ENCODE measurements around the gene IQCE.
A peak's percentile ranks its signal among the peaks of the same experiment; 100 is the strongest.

The IQCE gene

DNA sequence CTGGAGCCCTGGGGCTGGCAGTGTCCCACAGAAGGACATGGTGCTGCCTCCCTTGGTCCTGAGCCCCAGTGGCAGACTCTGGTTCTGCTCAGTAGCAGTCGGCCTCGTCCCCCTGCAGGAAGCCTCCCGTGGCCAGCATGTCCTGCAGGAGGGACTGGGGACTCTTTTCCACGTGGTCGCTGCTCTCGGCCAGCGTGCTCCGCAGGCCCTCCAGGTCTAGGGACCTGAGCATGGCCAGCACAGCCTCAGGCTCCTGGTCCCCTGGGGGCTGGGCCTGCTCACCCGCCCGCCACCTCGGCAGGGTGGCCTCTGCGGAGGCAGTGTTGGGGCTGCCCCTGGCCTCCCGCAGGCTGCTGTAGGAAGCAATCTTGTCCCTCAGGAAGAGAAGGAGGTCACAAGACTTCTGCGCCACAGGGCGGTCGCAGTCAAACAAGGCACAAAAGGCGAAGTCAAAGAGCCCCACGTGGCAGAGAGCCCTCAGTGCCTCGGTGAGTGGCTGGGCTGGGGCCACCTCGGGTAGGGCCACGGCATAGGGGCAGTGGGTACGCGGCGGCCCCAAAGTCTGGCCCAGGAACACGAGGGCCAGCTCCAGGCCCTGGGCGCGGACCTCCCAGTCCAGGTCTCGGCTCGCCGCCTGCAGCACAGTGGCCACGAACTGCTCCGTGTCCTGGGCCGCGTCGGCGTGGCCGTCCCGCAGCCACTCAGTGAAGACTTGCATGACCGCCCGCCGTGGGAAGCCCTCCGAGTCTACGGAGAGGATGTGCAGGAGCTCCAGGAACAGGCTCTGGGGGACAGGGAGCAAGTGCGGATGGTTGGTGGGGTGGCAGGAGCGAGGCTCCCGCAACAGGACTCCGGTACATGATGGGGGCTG is 20.6 kb upstream of the IQCE start:
- H3K36me3 ChIP-seq (ENCODE audit: insufficient read depth, insufficient read length, low read length), result peaks cover 54% of the 10 kb centered on the region
- H3K9me3 ChIP-seq (ENCODE audit: insufficient read depth, low read length), result no peaks in the 10 kb centered on the region
- H3K9ac ChIP-seq (ENCODE audit: insufficient read length, low read depth), result peak overlapping the region; percentile 21
- peaks cover 15% of the 10 kb centered on the region for H3K4me1 ChIP-seq (ENCODE audit: insufficient read depth, insufficient read length)
- no peak for DNase-seq (ENCODE audit: low read depth, low spot score)
- no peaks in the 10 kb centered on the region for H3K27me3 ChIP-seq (ENCODE audit: insufficient read depth, insufficient read length)
- no peak for TF ChIP-seq YY1 (IDR thresholded peaks at IDR 0.05; ENCODE audit: insufficient read depth, insufficient read length)
- H3K4me3 ChIP-seq (ENCODE audit: insufficient read length, low read depth), result no peak overlapping the region

DNA sequence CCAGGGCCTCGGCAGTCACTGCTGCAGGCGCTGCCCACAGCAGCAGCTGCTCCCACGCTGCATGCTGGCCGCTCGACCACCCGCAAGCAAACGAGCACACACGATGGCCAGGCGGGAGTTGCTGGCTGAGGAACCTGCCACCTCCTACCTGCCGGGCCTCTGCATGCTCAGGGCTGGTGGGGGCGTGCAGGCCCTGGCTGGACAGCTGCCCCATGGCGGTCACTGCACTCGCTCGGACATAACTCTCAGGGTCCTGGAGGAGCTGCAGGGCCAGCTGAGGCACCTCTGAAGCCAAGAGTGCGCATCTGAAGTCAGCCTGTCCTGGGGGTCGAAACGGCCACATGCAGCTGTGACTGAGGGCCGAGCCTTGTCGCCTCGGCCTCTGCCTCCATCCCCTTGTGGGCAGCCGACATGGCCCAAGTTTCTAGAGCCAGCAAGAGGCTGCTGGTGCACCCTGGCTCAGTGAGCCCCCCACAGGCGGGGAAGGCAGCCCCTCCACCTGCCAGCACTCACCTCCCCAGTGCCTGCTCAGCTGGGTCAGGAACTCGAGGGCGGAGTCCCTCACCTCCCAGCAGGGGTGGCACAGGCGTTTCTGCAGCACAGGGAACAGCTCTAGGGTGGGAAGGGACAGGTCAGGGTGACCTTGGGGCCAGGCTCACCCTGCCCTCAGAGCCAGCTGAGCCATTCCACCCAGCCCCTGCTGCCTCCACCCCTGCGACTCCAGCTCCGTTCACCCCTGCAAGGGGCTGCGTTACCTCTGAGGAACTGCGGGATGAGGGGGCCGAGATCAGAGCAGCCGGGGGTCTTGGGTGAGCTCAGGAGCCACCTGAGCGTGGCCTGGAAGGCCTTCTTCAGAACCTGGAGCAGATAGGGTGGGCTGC is 19.5 kb upstream of the IQCE start:
- Histone ChIP-seq H3K9ac (ENCODE audit: insufficient read length, low read depth) (peak overlapping the region; percentile 18), H3K36me3 (ENCODE audit: insufficient read depth, insufficient read length, low read length) (peaks cover 64% of the 10 kb centered on the region), H3K9me3 (ENCODE audit: insufficient read depth, low read length) (no peaks in the 10 kb centered on the region)

DNA sequence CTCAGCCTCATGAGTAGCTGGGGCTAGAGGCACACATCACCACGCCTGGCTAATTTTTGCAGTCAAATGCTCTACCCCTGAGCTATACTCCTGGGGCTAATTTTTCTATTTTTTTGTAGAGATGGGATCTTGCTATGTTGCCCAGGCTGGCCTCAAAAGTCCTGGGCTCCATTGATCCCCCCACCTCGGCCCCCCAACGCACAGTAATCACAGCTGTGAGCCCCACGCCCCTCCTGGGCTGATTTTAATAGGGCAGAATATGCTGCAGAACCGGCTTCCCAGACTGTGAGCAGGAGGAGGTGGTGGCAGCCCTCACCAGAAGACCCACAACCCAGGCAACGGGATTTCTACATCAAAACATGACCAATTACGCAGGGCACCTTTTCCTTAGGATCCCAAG is 18.6 kb upstream of the IQCE start:
- peaks cover 70% of the 10 kb centered on the region for H3K36me3 ChIP-seq (ENCODE audit: insufficient read depth, insufficient read length, low read length)
- DNase-seq (ENCODE audit: low read depth, low spot score), result no peak
- H3K9me3 ChIP-seq (ENCODE audit: insufficient read depth, low read length), result no peaks in the 10 kb centered on the region
- TF ChIP-seq YY1 (IDR thresholded peaks at IDR 0.05; ENCODE audit: insufficient read depth, insufficient read length) (no peak), SUZ12 (IDR thresholded peaks at IDR 0.05; ENCODE audit: extremely low read depth, insufficient read depth, insufficient read length) (no peak), ZNF274 (IDR thresholded peaks at IDR 0.05; ENCODE audit: low read depth, low read length) (no peak)
- no peak overlapping the region for H3K4me3 ChIP-seq (ENCODE audit: insufficient read length, low read depth)
- H3K9ac ChIP-seq (ENCODE audit: insufficient read length, low read depth), result no peak overlapping the region
- peaks cover 17% of the 10 kb centered on the region for H3K4me1 ChIP-seq (ENCODE audit: insufficient read depth, insufficient read length)
- no peaks in the 10 kb centered on the region for H3K27me3 ChIP-seq (ENCODE audit: insufficient read depth, insufficient read length)

More for the DNA sequence above, 19.5 kb upstream of the IQCE start:
- no peaks in the 10 kb centered on the region for H3K27me3 ChIP-seq (ENCODE audit: insufficient read depth, insufficient read length)
- no peak overlapping the region for H3K4me3 ChIP-seq (ENCODE audit: insufficient read length, low read depth)
- peaks cover 15% of the 10 kb centered on the region for H3K4me1 ChIP-seq (ENCODE audit: insufficient read depth, insufficient read length)
- no peak for DNase-seq (ENCODE audit: low read depth, low spot score)
- TF ChIP-seq YY1 (IDR thresholded peaks at IDR 0.05; ENCODE audit: insufficient read depth, insufficient read length), result no peak
- no peak for TF ChIP-seq SUZ12 (IDR thresholded peaks at IDR 0.05; ENCODE audit: extremely low read depth, insufficient read depth, insufficient read length)
- TF ChIP-seq ZNF274 (IDR thresholded peaks at IDR 0.05; ENCODE audit: low read depth, low read length), result no peak

DNA sequence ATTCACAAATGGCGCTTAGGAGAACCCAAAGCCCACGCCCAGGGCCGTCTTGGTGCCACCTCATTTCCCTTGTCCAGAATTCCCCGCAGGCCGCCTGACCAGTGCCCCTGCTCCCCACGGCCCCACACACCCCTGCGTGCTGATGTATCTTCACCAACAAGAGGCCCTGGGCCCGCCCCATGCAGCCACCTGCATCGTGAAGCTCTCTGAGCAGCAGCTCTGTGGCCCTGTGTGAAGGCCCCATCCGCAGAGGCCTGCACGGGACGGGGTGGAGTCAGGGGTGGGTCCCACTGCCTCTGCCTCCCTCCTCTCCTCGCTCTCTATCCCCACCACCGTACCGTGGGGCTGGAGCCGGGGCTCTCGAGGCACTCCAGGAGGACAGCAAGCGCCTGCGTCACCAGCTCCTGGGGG is 18.1 kb upstream of the IQCE start:
- Histone ChIP-seq H3K4me1 (ENCODE audit: insufficient read depth, insufficient read length) (peaks cover 17% of the 10 kb centered on the region), H3K27me3 (ENCODE audit: insufficient read depth, insufficient read length) (no peaks in the 10 kb centered on the region), H3K4me3 (ENCODE audit: insufficient read length, low read depth) (no peak overlapping the region), H3K36me3 (ENCODE audit: insufficient read depth, insufficient read length, low read length) (peaks cover 75% of the 10 kb centered on the region), H3K9me3 (ENCODE audit: insufficient read depth, low read length) (no peaks in the 10 kb centered on the region), H3K9ac (ENCODE audit: insufficient read length, low read depth) (no peak overlapping the region)
- DNase-seq (ENCODE audit: low read depth, low spot score), result no peak
- no peak for TF ChIP-seq ZNF274 (IDR thresholded peaks at IDR 0.05; ENCODE audit: low read depth, low read length)
- TF ChIP-seq YY1 (IDR thresholded peaks at IDR 0.05; ENCODE audit: insufficient read depth, insufficient read length), result no peak
- no peak for TF ChIP-seq SUZ12 (IDR thresholded peaks at IDR 0.05; ENCODE audit: extremely low read depth, insufficient read depth, insufficient read length)

DNA sequence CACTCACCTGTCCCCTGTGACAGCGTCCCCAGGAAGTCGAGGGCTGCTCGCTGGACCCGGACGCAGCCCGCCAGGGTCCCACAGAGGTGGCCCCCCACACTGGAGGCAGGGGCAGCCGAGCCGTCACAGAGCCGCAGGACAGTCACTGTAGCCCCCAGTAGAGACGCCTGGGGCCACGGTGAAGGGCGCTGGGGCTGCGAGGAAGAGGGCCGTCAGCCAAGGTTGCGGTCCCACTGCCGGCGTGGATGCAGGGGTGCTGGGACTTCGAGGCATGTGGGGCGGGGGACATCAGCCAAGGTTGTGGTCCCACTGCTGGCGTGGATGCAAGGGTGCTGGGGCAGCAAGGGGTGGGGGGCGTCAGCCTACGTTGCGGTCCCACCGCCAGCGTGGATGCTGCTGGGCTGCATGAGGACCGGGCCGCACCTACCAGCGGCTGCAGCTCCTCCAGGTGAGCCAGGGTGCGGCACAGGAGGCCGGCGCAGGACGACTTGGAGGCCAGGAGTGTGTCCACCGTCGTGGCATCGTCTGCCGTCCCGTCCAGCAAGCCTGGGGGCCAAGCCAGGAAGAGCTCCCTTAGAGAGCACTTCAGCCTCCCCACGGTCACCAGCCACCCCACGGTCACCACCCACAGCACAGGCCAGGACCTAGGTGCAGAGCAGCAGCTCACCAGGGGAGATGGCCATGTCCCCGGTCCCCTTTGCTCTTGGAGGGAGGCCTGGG is 17.3 kb upstream of the IQCE start:
- peaks cover 81% of the 10 kb centered on the region for H3K36me3 ChIP-seq (ENCODE audit: insufficient read depth, insufficient read length, low read length)
- H3K27me3 ChIP-seq (ENCODE audit: insufficient read depth, insufficient read length), result no peaks in the 10 kb centered on the region
- no peak overlapping the region for H3K4me3 ChIP-seq (ENCODE audit: insufficient read length, low read depth)
- peak overlapping the region; percentile 32 for H3K9ac ChIP-seq (ENCODE audit: insufficient read length, low read depth)
- peaks cover 17% of the 10 kb centered on the region for H3K4me1 ChIP-seq (ENCODE audit: insufficient read depth, insufficient read length)
- DNase-seq (ENCODE audit: low read depth, low spot score), result no peak
- H3K9me3 ChIP-seq (ENCODE audit: insufficient read depth, low read length), result no peaks in the 10 kb centered on the region
- TF ChIP-seq SUZ12 (IDR thresholded peaks at IDR 0.05; ENCODE audit: extremely low read depth, insufficient read depth, insufficient read length), result no peak
- no peak for TF ChIP-seq ZNF274 (IDR thresholded peaks at IDR 0.05; ENCODE audit: low read depth, low read length)
- TF ChIP-seq YY1 (IDR thresholded peaks at IDR 0.05; ENCODE audit: insufficient read depth, insufficient read length), result no peak

DNA sequence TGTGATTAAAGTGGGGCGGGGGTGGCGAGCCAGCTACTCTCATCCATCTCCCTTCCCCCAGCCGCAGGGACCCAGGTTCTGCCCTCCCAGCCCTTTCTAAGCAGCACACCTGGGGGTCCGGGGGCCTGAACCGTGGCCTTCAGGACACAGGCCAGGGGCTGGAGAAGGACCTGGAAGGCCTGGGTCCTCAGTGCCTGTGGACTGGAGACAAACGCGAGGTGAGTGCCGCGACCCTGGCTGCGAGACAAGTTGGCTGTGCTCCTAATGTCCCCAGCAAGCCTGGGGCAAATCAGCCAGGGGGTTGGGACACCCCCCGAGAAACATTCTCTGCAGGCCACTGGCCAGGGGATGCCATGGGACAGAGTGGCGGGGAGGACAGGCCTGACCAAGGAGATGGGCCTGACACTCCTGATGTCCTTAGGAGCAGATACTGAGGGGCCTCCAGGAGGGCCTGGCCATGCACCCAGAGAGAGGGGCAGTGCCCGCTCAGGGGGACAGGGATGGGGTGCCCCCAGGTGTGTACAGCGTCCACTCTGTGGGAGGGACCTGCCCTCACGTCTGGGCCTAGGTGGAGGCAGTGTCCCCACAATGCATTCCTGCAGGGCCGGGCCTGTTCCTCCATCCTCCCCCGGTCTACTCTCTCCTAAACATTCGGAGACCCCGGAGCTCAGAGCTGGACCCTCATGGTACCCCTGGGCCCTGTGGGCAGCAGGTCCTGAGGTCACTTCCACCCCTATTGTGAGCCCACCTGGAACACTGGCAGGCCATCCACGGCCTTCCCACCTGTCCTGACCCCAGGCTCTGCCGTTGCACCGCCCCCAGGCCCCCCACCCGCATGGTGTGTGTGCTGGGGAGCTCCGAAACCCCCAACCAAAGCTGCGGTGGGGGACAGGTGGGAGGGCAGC is 16.5 kb upstream of the IQCE start:
- peaks cover 17% of the 10 kb centered on the region for H3K4me1 ChIP-seq (ENCODE audit: insufficient read depth, insufficient read length)
- H3K9me3 ChIP-seq (ENCODE audit: insufficient read depth, low read length), result no peaks in the 10 kb centered on the region
- H3K27me3 ChIP-seq (ENCODE audit: insufficient read depth, insufficient read length), result no peaks in the 10 kb centered on the region
- TF ChIP-seq ZNF274 (IDR thresholded peaks at IDR 0.05; ENCODE audit: low read depth, low read length) (no peak), SUZ12 (IDR thresholded peaks at IDR 0.05; ENCODE audit: extremely low read depth, insufficient read depth, insufficient read length) (no peak), YY1 (IDR thresholded peaks at IDR 0.05; ENCODE audit: insufficient read depth, insufficient read length) (no peak)
- DNase-seq (ENCODE audit: low read depth, low spot score), result no peak
- peaks cover 88% of the 10 kb centered on the region for H3K36me3 ChIP-seq (ENCODE audit: insufficient read depth, insufficient read length, low read length)
- peak overlapping the region; percentile 21 for H3K9ac ChIP-seq (ENCODE audit: insufficient read length, low read depth)
- no peak overlapping the region for H3K4me3 ChIP-seq (ENCODE audit: insufficient read length, low read depth)
